Hematopoietic multipotent progenitor cell treated with erythropoietin and hydrocortisone succinate and interleukin-3 and kit ligand, for 6 days (in vitro differentiated cells): ENCODE data around the gene RELL1.
"Not testable (repeated sequence)": the region's sequence is repeated elsewhere in the genome, so short reads cannot be mapped to it uniquely, and the experiment has no call there.

ENCODE experiments used
- DNase-seq: peaks from one replicate; pipeline ENCODE4 v3.0.0-alpha.2; 2015

The RELL1 gene

DNA sequence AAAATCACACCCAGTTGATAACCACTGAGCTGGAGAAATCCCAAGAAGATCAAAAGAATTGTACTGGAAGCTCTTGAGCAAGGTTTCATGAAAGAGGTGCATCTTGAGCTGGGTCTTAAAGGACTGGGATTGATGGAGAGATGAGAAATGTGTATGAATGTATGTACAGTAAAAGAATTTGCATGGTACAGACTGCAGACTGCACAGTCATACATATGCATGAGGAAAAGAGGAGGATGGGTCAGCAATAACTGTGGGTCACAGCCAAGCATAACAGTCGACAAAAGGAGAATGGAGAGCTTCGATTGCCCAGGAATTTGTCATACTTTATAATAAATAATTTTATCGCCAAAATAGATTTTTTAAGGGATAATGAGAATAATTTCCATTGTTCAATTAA is 4.8 kb upstream of the RELL1 start:
- DNase-seq, result no peak

DNA sequence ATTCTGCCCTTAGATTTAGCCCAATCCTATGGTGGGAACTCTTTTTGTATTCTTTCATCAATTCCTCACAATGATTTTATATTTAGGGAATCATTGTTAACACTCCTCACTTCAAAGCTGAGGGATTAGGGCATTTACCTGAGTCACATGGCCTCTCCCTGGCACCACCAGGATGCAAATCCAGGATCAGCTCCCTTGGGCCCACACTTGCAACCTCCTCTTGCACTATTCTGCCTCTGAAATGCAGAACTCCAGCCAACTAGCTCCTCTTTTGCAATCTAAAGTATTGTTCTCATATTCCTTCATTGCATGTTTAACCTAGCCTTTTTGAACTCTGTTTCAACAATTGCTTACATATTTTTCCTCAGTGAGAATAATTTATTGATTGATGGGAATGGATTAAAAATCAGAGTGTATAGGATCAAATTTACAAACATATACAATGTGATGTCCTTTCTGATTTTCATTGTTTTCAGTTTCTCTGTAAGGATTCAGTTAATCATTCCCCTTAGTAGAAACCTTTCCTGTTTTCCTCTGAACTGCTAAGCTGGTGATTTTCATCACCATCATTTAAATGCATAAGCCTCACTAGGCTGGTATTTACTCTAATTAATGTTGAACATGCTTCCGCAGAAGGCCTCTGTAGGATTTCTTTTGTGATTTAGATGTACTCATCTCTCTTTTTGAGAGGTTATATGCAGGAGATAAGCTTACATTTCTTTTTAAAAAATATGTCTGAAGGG is 3.3 kb upstream of the RELL1 start:
- DNase-seq, result no peak

DNA sequence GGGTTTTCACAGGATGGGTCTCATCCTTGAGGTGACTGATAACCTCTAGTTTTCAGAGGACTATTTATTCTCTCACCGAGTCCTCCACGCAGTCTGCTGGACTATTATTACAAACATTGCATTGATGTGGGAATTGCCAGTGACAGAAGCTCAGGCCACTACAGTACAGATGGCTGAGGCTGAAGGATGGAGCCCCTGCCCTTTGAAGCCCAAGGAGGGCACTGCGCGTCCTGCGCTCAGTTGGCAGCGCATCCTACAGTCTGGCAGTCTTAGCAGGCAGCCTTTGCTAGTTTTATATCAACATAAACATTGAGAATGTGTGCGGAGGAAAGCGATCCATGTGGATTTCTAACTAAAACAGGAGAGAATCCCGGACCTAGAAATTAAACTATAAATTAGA is 1.5 kb upstream of the RELL1 start:
- DNase-seq, result no peak

DNA sequence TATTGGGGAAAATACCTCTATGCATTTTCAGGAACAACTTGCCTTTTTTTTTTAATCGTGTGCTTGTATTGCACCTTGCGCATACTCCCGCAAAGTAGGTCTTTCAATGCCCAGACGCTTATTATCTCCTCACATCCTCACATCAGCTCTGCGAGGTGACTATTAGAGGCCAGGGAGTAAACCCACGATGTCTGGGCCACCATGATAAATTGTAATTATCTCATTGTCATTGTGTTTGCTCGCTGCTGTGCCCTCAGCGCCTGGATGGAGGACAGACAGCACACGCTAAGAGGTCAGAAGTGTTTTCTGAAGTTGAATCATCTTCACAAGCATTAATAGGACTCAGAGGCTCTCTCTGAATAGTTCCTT is 1.0 kb upstream of the RELL1 start:
- DNase-seq, result peak; percentile 93

DNA sequence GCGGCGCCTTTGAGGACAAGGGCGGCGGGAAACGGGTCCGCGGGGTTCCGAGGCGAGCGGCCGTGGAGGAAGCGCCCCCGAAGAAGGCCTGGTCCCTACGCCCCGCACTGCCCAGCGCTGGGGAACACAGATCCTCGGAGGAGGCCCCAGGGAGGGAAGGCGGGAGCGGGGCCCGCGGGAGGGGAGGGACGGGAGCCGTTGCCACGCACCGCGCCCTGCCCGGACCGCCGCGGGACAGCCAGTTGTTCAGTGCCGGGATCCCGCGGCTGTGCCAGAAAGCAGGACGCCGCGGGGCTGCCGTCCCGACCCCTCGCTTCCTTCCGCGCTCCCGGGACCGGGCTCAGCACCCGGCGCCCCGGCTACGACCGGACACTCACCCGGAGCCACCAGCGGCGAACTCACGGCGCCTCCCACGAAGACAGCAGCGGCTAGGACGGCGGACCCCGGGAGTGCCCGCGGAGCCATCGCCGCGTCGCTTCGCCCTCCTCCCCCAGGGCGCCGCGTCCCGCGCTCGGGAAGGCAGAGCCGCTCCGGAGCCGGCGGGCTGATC is 278 bp downstream of the RELL1 start:
- peak; percentile 57 for DNase-seq

DNA sequence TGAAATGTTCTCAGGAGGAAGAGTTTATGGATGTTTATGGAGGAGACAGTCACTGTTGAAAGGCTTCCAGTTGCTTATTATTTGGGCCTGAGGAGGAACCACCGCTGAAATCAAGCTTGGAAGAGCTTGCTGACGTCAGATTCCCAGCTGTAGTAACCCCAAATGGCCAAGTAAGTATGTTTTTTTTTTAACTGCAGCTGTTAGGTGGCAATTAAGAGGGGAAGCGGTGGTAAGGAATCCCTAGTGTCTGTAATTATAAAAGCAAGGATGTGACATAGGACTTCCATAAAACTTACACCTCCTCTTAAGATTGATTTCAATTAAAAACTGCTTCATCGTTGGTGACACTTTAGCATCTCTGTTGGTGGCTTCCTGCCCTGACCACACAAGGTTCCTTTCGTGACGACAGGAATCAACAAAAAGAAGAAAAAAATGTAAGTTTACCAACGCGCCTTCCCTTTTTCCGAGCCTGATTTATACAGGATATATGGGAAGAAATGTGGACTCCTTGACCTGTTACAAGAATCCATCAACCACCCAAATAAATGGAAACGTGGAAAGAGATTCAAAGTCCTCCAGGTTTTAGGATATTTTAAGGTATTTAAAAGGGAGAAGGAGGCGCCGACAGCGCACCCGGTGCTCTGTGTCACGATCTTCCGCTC is 884 bp downstream of the RELL1 start:
- DNase-seq, result peak; percentile 64

DNA sequence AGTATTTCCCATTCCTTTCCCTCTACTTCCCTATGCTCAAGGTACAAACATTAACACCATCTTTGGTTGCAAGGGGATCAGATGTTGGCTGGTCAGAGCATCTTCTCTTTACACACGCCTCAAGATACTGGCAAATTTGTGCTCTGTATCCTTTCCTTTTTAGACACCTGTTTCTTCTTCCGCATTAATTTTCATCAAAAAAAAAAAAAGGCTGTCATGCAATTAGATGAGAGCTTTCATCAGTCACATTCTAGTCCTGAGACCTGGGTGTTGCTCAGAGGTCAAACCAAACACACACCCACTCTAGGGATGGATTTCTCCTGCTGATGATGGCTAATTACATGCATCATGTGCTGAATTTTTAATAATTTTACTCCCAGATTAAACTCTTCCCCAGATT is 2.0 kb downstream of the RELL1 start:
- no peak for DNase-seq

DNA sequence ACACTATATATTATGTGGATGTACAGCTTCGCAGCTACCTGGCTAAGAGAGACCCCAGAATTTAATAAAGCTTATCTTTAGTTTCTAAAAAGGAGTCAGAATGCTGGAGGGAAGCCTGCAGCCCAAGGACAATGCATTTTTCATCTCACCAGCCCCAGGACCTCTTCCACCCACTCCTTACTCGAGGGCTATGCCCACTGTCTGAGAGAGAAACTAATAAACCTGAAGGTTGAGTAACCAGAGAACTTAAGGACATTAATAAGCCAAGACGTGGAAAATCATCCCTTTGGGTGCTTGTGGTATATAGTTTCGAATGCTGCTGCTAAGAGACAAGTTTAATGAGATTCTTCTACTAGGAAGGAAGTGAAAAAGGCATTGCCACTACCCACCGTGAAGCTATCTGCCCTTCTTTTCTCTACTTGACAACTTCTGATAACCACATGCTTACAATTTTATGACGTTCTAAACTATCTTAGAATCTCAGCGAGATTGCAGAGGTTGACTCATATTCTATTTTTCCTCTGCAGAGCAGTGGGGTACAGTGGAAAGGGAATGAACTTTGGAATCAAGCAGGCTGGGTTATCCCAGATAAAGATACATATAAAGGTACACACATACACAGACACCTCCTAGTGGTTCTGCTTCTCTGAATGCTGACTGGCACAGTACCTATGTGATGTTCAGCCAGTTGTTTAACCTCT is 3.3 kb downstream of the RELL1 start:
- peak; percentile 54 for DNase-seq

DNA sequence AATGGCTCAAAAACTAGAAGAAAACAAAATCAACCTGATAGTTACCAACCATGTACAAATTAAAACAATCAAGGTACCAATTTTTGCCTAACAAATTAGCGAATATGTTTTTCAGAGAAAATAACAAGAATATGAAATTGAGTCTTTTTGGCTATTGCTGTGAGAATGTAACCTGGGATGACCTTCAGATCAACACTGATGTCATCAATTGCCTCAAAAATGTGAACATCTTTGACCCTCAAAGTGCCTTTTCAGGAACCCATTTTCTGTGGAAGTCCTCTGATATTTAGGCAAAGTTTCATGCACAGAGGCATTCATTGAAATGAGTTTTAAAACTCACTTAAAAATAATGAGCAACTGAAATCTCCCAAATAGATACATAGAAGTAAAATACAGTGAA is 6.1 kb downstream of the RELL1 start:
- DNase-seq, result no peak

DNA sequence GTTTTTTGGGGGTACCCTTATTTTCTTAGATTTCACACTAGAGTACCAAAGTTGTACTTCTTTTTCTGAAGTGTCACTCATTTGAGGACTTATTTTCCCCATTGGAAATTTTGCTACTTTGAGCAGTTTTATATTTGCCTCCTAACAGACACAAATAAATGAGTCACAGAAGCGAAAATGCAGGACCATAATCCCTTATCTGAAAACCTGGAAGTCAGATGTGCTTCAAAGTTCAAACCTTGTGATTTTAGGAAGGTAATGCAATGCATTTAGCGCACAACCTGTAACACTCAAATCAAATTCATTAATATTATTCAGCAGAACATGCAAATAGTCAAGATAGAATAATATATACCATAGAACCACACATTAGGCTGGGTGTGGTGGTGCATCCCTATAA is 6.9 kb downstream of the RELL1 start:
- DNase-seq, result no peak

DNA sequence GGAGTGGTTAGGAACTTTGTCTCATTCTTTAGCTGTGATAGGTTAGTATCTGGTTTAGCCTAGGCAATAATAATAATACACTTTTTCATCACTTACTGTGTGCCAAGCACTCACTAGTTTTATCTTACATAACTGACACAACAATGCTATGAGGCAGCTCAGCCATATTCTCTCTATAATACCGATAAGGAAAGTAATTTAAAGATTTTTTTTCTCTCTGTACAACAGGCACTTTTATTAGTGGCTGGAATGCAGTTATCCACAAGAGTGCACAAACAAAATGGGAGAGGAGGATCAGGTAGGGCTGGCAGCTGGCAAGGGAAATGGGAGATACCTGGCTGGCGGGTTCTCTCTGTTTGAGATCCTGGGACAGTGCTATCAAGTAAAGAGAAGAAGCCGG is 7.6 kb downstream of the RELL1 start:
- DNase-seq, result no peak

DNA sequence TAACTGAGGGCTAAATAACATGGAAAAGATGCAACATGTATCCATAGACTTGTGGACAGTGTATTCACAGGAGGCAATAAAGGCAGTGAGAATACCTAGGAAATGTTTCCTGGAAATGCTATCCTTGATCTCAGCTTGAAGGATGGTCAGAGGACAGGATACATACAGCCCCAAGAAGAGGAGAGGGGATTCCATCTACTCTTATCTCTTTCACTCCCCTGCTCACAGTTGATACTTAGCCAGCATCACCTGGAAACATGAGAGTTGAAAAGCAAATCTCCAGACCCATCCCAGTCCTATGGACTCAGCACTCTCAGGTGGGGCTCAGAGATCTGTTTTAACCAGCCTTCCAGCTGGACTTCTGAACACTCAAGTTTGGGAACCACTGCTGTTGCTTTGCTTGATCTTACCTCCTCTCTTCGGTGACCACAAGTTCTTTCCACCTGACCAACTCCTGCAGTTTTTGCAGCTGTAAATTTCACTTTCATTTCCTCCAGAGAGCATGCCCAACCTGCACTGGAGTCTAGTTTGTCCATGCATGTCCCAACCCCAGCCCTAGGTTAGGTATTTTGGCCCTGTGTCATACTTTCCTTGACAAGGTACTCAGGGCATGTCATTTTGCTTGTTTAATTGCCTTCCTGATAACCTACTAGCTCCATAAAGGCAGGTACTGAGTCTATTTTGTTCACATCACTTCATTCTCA is 10.4 kb downstream of the RELL1 start:
- DNase-seq, result no peak

DNA sequence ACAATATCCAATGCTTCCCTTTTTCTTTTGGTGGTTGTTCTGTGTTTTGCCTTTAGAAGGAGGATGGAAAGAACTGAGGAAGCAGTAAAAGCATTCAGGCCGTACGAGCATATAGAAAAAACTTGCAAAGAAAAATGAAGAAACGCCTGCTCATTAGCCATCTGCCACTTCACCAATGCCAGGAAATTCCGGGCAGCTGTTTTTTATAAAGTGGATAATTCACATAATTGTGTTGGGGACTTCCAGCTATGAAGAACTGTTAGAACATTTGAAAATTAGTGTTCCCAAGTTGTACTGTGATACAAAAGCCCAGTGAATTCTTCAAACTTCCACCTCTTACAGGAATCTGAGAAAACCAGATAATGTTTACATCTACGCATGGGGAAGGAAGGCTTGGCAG is 11.7 kb downstream of the RELL1 start:
- DNase-seq, result no peak

DNA sequence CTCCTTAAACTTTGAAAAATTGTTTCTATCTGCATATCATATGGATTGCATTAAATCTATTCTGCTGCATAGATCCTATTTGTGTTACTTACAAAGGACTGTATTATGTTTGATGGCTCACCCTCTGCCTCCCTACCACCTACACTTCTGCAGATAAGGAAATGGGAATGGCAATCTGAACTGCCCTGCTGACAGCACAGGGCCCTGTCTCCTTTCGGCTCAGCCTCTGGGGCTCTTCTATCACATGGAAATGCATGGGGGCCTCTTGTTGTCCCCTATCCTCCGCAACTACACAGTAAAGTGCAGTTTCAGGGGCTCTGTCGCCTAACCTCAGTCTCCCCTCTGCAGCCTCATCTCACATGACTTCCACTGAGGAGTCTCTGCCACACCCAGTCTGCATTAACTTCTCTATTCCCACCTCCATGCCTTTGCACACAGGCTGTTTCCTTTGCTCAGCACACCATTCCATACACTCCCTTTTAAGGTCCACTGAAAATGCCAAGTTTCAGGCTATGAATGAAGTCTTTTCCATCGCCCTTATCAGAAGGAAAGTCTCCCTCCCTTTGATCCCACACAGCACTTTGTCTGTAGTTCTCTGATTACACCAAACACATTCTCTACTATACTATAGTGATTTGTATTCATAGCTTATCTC is 12.5 kb downstream of the RELL1 start:
- peak; percentile 16 for DNase-seq

DNA sequence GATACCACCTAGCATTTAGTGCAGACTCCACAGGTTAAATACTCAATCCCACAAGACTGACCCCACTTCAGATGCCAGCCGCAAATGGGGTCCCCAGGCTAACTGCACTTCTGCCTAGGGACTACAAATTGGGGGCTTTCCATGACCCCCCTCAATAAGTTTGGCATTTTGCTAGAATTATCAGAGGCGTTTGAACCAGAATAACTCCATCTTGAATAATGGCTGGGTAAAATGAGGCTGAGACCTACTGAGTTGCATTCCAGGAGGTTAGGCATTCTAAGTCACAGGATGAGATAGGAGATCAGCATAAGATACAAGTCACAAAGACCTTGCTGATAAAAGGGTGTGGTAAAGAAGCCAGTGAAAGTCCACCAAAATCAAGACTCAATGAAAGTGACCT is 15.1 kb downstream of the RELL1 start:
- DNase-seq, result no peak

DNA sequence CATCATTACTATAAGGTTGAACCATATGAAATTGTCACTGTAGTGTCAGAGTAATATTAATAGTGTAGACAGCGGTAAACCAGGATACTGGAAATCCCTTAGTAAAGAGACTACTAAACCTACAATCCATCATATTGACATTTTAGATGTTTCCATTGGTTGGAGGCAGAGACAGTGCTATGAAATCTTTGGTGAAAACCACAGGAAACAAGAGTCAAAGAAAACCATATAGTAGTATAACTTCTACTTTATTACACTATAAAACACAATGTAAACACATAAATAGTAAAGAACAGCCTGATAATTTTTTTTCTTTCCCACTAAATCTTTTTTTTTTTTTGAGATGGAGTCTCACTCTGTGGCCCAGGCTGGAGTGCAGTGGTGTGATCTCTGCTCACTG is 15.9 kb downstream of the RELL1 start:
- no peak for DNase-seq

DNA sequence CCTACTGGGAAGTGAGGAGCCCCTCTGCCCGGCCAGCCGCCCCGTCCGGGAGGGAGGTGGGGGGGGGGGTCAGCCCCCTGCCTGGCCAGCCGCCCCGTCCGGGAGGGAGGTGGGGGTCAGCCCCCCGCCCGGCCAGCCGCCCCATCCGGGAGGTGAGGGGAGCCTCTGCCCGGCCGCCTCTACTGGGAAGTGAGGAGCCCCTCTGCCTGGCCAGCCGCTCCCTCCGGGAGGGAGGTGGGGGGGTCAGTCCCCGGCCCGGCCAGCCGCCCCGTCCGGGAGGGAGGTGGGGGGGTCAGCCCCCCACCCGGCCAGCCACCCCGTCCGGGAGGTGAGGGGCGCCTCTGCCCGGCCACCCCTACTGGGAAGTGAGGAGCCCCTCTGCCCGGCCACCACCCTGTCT is 17.1 kb downstream of the RELL1 start:
- not testable (repeated sequence) for DNase-seq

DNA sequence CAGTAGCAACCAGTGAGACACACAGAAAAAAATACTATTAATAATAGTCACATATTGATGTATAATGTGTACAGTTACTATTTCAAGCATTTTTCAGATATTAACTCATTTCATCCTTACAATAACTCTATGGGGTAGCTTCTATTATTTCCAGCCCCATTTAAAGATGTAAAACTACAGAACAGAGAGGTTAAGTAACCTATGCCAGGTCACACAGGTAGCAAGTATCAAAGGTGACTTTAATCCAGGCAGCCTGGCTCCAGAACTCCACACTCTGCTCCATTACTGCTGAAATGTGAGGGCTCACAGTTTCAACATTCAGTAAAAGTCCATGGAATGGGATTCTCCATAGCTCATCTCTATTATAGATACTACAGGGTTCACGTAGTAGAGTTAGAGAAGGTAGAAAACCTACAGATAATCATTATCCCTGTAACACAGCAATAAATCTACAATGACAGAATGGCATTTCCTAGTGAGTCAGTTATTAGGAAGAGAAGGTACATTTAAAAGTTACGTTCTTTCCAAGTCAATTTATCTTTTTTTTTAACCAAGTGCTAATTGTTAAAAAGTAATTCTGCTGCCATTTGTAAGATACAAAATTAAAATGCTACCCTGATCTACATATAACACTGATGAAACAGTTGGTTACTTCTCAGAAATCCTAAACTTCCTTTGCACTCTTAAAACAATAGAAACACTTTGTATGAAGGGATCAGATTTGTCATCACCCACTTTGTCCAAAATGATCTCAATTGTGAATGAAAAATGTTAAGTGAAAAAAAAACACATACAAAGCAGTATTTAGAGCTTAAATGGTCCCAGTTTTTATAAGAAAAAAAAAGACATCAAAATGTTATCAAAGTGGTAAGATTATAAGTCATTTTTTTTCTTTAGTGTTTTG is 18.7 kb downstream of the RELL1 start:
- DNase-seq, result no peak

DNA sequence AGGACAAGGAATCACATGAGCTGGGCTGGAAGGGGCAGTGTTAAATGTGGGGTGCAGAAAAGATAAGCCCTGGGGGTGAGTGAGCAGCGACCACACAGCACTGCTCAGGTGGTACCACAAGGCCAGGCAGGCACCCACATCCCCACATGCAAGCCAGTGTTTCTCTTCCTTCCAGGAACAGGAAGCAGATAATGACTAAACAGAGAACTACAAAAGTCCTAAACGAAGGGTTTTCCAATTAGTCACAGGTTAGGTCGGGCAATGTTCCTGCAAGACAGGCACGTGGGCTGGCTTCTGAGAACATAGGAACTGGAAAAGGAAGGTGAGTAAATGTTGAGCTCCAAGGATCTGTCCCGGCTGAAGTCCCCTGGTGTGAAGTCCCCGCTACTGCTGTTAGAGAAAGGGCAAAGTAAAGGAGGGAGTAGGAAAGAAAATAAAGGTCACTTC is 19.5 kb downstream of the RELL1 start:
- DNase-seq, result peak; percentile 28

DNA sequence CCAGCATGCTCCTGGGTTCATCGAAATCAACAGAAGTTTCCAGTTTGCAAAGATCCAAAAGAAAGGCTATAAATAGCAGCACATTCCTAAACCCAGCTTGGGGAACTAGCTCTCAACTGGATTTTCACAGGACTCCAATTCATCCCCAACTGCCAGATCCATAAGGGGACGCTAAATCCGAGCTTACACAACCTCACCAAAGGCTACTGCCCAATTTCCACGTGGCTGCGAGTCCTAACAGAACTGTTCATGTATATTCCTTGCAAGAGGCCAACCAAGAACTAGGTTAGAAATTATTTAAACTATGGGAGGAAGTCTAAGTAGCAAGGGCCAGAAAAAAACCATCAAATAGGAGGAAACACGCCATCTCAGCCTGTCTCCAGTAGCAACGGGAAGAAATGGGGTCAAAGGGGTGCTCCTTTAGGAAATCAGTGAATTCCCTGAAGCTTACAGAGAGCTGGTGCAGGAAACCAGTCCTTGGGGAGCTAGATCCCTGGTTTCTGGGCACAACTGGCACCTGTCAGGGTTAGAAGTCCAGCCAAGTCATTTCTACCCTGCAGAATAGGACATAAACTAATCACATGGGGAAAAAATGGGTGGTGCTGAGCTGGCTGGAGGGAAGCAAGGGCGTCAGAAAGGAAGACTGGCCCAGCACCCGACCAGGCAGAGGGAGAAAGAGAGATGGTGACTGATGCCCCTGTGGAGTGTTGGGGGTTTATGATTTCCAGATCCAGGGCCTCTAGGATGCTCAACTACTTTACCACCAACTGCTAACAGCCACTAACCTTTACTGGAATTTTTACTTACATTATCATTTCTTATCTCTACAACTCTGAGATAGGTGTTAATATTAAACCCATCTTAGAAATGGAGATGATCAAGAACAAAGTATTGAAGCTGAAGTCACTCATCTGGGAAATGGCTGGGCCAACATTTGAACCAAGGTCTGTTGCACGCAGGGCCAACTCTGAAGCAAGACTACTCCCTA is 20.5 kb downstream of the RELL1 start:
- no peak for DNase-seq
